Measurements from ENCODE around the gene XIRP1.

GRCh38 chr3:39186692-39187151 is 5.7 kb downstream of the XIRP1 start:
- TF ChIP-seq POLR2A (IDR thresholded peaks at IDR 0.05; ENCODE audit: low read depth, low read length) (no peak), POLR2AphosphoS5 (IDR thresholded peaks at IDR 0.05; ENCODE audit: low read depth, low read length) (no peak)

Data from GM12891 (cell line).